D721Med (cell line): ENCODE results near the gene EPHA2.

Experiments used
- DNase-seq: peaks from one replicate; pipeline ENCODE4 v3.0.0; 2011; ENCODE audit warnings: low spot score; ENCODE audit not compliant: insufficient read length
- FAIRE-seq: peaks from 2 replicates; lab custom pipeline; 2011; peaks lifted over from hg19 to GRCh38; lab: Jason Lieb, UNC
- CTCF ChIP-seq: IDR thresholded peaks from 2 replicates; pipeline ENCODE4 v1.5.1; 2012; ENCODE audit warnings: mild to moderate bottlenecking, control low read depth; ENCODE audit not compliant: insufficient read depth; ENCODE audit errors: missing control alignments

Gene EPHA2

DNA sequence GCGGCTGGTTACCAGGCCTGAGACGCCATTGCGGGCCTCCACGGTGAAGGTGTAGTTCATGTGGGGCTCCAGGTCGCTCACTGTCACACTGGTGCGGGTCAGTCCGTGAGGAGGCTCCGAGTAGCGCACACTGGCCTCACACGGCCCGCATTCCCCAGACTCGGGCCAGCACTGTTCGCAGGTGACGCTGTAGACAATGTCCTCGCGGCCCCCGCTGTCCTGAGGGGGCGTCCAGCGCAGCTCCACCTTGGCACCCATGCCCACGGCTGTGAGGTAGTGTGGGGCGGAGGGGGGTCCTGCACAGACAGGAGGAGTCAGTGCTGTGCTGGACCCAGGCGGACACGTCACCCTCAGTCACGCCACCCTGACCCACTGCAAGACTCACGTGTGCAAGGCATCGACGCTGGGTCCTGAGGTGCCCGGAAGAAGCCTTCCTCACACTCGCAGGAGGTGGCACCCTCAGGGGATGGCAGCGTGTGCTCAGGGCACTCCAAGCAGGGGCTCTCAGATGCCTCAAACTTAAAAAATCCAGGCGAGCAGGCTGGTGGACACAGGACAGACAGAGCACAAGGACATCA lies 17.9 kb downstream of the EPHA2 start:
- DNase-seq (no peak), FAIRE-seq (no peak)
- no peak for TF ChIP-seq CTCF

- FAIRE-seq, result no peak
- DNase-seq, result no peak
- no peak for TF ChIP-seq CTCF
Measured at GRCh38 chr1:16135501-16135900, 20.4 kb downstream of the EPHA2 start.

- TF ChIP-seq CTCF, result no peak
- FAIRE-seq (no peak), DNase-seq (no peak)
Measured at GRCh38 chr1:16134906-16135305, 21.0 kb downstream of the EPHA2 start.

- no peak for DNase-seq
- TF ChIP-seq CTCF, result no peak
- FAIRE-seq, result no peak
Measured at GRCh38 chr1:16134066-16134801, 21.6 kb downstream of the EPHA2 start.

DNA sequence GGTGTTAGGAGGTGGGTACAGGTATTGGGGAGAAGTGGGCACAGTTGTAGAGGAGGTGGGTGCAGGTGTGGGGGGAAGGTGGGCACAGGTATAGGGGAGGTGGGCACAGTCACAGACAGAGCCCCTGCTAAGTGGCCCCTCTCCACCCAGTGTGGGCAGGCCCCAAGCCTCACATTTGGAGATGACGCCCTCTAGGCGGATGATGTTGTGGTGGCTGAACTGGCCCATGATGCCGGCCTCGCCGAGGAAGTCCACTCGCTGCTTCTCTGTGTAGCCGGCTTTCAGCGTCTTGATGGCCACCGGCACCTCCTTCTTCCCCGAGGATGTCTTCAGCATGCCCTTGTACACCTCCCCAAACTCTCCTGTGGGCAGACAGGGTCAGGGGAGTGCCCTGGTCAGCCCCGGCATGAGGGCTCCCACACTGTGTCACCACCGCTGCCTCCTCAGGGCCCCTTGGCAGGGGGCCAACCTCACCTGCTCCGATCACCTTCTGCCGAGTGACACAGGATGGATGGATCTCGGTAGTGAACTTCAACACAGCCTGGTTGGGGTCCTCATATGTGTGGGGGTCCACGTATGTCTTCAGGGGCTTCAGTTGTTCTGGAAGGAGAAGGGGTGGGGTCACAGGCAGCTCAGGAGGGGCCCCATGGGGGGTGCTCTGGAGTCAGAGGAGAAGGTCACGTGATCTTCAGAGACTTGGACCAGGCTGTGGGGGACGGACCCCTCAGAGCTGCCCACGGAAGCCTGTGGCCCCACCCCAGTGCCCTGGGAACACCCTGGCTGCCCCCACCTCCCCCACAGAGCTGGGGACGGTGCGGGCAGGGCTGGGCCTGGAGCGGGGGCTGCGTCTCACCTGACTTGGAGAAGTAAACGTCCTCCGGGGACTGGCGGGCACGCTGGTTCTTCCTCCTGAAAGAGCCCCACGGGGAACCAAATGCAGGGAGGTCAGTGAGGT lies 22.6 kb downstream of the EPHA2 start:
- no peak for DNase-seq

DNA sequence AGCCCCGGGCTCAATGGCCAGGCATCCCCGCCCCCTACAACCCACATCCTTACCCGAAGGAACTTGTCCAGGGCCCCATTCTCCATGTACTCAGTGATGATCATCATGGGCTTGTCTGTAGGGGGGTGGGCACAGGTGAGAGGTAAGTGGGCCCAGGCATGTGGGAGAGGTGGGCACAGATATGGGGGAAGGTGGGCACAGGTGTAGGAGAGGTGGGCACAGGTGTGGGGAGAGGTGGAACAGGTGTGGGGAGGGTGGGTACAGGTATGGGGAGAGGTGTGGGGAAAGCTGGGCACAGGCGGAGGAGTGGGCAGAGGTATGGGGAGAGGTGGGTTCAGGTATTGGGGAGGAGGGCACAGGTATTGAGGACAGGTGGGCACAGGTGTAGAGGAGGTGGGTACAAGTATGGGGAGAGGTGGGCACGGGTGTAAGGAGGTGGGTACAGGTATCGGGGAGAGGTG lies 23.5 kb downstream of the EPHA2 start:
- no peak for DNase-seq
- no peak for FAIRE-seq
- TF ChIP-seq CTCF, result no peak

More for the DNA sequence above, 22.6 kb downstream of the EPHA2 start:
- FAIRE-seq, result no peak
- no peak for TF ChIP-seq CTCF
